Right lobe of liver (tissue), 4 donors: ENCODE measurements around the gene DGKI.

Source experiments
- POLR2A ChIP-seq: fragments of 450-650 bp; IDR thresholded peaks from one replicate; pipeline ENCODE4 v1.6.1; 2017; ENCODE audit warnings: antibody characterized with exemption, mild to moderate bottlenecking
- TF ChIP-seq, protein P1 (sequence below), 4 donors: fragments of 200-600 bp in 3 of 4; fragments of 450-650 bp in 1 of 4; IDR thresholded peaks; one replicate each; pipeline versions ENCODE4 v1.5.1 to v1.8.0; 2016 to 2022; ENCODE audit warnings: antibody characterized with exemption in 4 of 4, mild to moderate bottlenecking in 2 of 4
- donor health status: DM: no; HTN: no; CAD: no.
- donor health status: DM: no; HTN: no; CAD: no.
- donor health status: DM: no; HTN: yes; CAD: no.

DNA sequence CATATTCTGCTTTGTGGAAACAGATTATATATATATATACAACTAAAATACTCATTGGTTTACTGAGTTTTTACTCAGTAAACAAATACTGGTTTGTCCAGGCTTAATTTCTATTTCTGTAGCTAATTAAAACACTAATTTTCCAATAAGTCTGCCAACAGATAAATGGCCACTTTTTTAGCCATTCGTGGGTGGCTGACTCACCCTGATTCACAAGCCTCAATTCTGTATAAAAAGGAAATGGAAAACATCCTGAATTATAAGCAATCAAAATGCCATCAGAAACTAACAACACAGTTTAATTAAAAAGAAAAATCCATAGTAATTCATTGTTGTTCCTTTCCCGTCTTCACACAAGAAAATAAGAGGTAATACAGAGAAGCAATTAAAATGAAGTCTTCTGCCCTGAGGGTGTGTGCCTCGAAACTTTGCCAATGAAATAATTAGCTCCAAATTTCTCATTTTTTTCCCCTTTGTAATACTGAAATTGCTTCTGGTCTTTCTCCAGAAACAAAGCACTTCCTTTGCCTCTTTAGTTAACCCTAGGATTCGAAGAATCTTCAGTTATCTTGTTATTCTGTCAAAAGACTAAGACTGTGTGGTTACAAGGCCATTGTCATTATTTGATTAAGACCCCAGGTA, 384.6 kb downstream of the DGKI start:
- no peak for TF ChIP-seq POLR2A
- TF ChIP-seq, protein P1, sequence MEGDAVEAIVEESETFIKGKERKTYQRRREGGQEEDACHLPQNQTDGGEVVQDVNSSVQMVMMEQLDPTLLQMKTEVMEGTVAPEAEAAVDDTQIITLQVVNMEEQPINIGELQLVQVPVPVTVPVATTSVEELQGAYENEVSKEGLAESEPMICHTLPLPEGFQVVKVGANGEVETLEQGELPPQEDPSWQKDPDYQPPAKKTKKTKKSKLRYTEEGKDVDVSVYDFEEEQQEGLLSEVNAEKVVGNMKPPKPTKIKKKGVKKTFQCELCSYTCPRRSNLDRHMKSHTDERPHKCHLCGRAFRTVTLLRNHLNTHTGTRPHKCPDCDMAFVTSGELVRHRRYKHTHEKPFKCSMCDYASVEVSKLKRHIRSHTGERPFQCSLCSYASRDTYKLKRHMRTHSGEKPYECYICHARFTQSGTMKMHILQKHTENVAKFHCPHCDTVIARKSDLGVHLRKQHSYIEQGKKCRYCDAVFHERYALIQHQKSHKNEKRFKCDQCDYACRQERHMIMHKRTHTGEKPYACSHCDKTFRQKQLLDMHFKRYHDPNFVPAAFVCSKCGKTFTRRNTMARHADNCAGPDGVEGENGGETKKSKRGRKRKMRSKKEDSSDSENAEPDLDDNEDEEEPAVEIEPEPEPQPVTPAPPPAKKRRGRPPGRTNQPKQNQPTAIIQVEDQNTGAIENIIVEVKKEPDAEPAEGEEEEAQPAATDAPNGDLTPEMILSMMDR (IDR thresholded peaks at IDR 0.05), result no peak
